Measurements from ENCODE around the gene KCNJ18.

The KCNJ18 gene

DNA sequence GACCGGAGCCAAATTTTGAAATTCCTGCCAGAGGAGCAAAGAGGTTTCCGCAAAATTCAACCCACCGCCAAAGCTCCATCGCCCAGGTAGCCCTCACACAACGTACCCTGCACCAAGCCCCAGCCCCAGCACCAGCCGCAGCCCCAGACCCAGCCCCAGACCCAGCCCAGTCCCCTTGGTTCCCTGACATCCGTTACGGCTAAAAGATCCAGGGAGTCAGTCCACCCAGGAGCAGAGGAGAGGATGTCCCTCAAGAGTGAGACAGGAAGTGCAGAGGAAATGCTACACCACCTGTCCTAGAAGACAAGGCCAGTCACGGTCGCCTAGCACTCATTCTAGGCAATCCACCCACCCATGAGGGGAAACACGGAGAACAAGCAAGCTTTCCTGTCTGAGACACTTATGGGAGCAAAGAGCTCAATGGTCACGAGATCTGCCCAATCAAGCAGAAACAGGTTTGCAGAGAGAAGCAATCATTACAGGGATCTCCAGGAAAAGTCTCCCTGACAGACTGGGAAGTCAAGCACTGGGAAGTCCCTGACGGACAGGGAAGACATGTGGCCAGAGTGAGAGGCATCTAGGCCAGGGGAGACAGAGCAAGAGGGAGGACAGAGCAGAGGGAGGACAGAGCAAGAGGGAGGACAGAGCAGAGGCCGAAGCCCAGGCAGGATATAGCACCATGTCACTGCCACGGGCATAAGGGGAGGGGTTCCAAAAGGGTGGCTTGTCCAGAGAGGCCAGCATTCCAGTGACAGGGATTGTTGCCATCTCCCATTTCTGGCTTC lies 15.0 kb upstream of the KCNJ18 start:
- Histone ChIP-seq H3K27me3 (ENCODE audit: control insufficient read depth, low read length) (no peaks in the 10 kb centered on the region), H4K20me1 (ENCODE audit: control insufficient read depth, insufficient read depth, low read depth, low read length) (no peaks in the 10 kb centered on the region), H3K9me2 (replicated peaks; ENCODE audit: control insufficient read depth, low read length) (no peaks in the 10 kb centered on the region), H3F3A (ENCODE audit: control insufficient read depth, insufficient read depth) (no peaks in the 10 kb centered on the region), H3K4me1 (ENCODE audit: control insufficient read depth, low read length) (no peaks in the 10 kb centered on the region), H3K27ac (ENCODE audit: low read depth, low read length) (no peak overlapping the region), H3K4me3 (ENCODE audit: low read length) (no peak overlapping the region), H3K36me3 (ENCODE audit: control insufficient read depth, low read length) (no peaks in the 10 kb centered on the region), H3K79me2 (ENCODE audit: control insufficient read depth, low read length) (no peaks in the 10 kb centered on the region), H3K4me2 (ENCODE audit: low read length) (no peak overlapping the region), H3K9me3 (ENCODE audit: control insufficient read depth, insufficient read depth, low read length) (peaks cover 11% of the 10 kb centered on the region; the same call in 1 of the 2 replicates)
- no peak for TF ChIP-seq EZH2phosphoT487 (IDR thresholded peaks at IDR 0.05; ENCODE audit: borderline replicate concordance, low read length)
- TF ChIP-seq, protein P1, sequence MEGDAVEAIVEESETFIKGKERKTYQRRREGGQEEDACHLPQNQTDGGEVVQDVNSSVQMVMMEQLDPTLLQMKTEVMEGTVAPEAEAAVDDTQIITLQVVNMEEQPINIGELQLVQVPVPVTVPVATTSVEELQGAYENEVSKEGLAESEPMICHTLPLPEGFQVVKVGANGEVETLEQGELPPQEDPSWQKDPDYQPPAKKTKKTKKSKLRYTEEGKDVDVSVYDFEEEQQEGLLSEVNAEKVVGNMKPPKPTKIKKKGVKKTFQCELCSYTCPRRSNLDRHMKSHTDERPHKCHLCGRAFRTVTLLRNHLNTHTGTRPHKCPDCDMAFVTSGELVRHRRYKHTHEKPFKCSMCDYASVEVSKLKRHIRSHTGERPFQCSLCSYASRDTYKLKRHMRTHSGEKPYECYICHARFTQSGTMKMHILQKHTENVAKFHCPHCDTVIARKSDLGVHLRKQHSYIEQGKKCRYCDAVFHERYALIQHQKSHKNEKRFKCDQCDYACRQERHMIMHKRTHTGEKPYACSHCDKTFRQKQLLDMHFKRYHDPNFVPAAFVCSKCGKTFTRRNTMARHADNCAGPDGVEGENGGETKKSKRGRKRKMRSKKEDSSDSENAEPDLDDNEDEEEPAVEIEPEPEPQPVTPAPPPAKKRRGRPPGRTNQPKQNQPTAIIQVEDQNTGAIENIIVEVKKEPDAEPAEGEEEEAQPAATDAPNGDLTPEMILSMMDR (IDR thresholded peaks at IDR 0.05; ENCODE audit: low read depth, low read length, poor library complexity, severe bottlenecking) = no peak

DNA sequence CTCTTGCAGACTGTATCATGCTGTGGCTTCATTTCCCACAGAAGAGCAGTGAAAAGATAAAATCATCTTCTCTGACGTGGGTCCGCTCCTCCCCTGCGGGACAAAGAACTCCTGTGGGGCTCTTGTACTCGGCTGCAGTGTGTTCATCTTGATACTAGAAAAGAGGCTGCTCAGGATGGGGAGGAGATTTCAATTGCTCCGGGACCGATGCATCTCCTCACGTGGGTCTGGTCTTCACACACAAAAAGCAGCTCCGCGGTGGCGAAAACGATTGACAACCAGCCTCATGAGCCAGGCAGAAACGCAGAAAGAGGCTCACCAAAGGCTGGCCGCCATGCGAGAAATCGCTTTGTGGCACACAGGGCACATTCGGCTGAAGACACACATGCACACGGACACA lies 14.4 kb upstream of the KCNJ18 start:
- Histone ChIP-seq H3K79me2 (ENCODE audit: control insufficient read depth, low read length) (no peaks in the 10 kb centered on the region), H3K27me3 (ENCODE audit: control insufficient read depth, low read length) (no peaks in the 10 kb centered on the region), H3K4me1 (ENCODE audit: control insufficient read depth, low read length) (no peaks in the 10 kb centered on the region), H4K20me1 (ENCODE audit: control insufficient read depth, insufficient read depth, low read depth, low read length) (no peaks in the 10 kb centered on the region), H3K36me3 (ENCODE audit: control insufficient read depth, low read length) (no peaks in the 10 kb centered on the region), H3K4me2 (ENCODE audit: low read length) (no peak overlapping the region), H3F3A (ENCODE audit: control insufficient read depth, insufficient read depth) (no peaks in the 10 kb centered on the region), H3K9me2 (replicated peaks; ENCODE audit: control insufficient read depth, low read length) (no peaks in the 10 kb centered on the region), H3K4me3 (ENCODE audit: low read length) (no peak overlapping the region), H3K9me3 (ENCODE audit: control insufficient read depth, insufficient read depth, low read length) (peaks cover 11% of the 10 kb centered on the region; the same call in 1 of the 2 replicates), H3K27ac (ENCODE audit: low read depth, low read length) (no peak overlapping the region)
- TF ChIP-seq, protein P1 (IDR thresholded peaks at IDR 0.05; ENCODE audit: low read depth, low read length, poor library complexity, severe bottlenecking) = no peak
- TF ChIP-seq EZH2phosphoT487 (IDR thresholded peaks at IDR 0.05; ENCODE audit: borderline replicate concordance, low read length) = no peak

DNA sequence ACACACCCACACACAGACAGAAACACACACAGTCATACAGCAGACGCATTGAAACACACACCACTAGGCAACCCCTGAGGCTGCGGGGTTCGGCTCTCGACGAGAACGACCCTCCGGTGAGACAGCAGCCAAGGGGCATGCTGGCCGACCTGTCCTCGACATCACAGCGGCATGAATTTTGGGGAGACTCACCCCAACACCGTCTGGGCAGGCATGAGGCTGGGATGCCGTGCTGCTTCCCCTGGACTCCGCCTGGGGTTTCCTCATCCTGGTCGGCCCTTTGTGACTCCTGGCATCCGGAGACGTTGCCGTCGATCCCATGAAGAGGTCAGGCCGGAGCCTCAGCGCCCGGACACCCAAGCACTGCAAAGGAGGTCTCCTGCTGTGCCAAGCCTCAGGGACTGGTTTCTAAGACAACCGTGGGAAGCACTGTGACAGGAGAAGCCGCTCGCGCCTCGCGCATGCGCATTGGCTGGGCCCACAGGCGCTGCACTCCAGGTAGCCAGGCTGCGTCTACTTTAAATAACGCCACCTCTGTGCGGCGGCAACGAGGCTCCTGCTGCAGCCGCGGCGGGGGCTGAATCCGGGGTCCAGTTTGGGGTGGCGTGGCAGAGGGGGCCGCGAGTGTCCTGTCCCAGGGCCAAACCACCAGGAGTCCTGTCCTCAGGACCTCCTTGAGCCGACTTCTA lies 13.8 kb upstream of the KCNJ18 start:
- Histone ChIP-seq H4K20me1 (ENCODE audit: control insufficient read depth, insufficient read depth, low read depth, low read length) (no peaks in the 10 kb centered on the region), H3K36me3 (ENCODE audit: control insufficient read depth, low read length) (no peaks in the 10 kb centered on the region), H3K4me1 (ENCODE audit: control insufficient read depth, low read length) (no peaks in the 10 kb centered on the region), H3K4me2 (ENCODE audit: low read length) (no peak overlapping the region), H3K79me2 (ENCODE audit: control insufficient read depth, low read length) (no peaks in the 10 kb centered on the region), H3K9me3 (ENCODE audit: control insufficient read depth, insufficient read depth, low read length) (peaks cover 11% of the 10 kb centered on the region; the same call in 1 of the 2 replicates), H3K27me3 (ENCODE audit: control insufficient read depth, low read length) (no peaks in the 10 kb centered on the region), H3K9me2 (replicated peaks; ENCODE audit: control insufficient read depth, low read length) (no peaks in the 10 kb centered on the region), H3F3A (ENCODE audit: control insufficient read depth, insufficient read depth) (no peaks in the 10 kb centered on the region), H3K27ac (ENCODE audit: low read depth, low read length) (no peak overlapping the region), H3K4me3 (ENCODE audit: low read length) (no peak overlapping the region)
- TF ChIP-seq, protein P1 (IDR thresholded peaks at IDR 0.05; ENCODE audit: low read depth, low read length, poor library complexity, severe bottlenecking) = no peak
- no peak for TF ChIP-seq EZH2phosphoT487 (IDR thresholded peaks at IDR 0.05; ENCODE audit: borderline replicate concordance, low read length)

All from DOHH2 (cell line).